ENCODE results near the gene CTSF. TPM values are rescaled to one million over a fixed set of nuclear protein-coding genes. Genes with fewer than 3 reads are reported as not detected.
A peak's percentile ranks its signal among the peaks of the same experiment; 100 is the strongest.

Gene CTSF
- total and polyA plus RNA-seq, 2 of the 13 experiments (the other 11 are each of a cell fraction or from before 2014, with no cell fraction given), result not detected

DNA sequence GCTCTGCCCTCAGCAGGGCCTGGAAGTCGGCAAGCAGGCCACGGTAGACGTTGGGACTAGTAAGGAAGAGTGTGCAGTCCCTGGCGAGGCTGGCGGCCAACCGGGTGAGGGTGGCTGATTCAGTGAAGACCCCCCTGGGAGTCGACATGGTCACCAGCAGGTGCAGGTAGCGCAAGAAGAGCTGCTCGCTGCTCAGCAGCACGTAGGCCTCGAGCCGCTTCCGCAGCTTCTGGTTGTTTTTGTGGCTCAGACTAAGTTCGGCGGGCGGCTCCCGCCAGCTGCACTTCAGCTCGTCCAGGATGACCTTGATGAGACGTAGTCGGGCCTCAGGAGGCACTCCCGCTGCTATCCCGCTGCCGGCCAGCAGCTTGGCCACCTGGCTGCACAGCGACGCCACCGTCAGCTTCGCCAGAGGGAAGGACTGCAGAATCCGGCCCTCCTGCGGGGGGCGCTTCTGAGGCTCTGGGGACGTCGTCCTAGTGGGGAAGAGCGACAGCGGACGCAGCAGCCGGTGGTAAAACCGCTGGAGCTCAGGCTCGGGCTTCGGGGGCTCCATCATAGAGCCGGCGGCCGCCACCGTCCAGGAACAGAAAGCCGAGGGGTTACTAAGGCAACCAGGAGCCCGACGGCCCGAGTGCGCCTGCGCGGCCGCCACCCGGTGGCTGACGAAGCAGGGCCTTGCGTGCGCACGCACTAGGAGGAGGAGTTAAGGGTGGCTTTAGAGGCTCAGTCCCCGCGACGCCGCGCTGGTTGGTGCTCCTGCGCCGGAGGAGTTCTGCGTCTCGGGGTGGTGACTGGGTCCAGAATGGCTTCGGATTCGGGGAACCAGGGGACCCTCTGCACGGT lies 24.3 kb upstream of the CTSF start, which contains the start of the genes CCDC87 and CCS (continued):
- TF ChIP-seq, protein P1, sequence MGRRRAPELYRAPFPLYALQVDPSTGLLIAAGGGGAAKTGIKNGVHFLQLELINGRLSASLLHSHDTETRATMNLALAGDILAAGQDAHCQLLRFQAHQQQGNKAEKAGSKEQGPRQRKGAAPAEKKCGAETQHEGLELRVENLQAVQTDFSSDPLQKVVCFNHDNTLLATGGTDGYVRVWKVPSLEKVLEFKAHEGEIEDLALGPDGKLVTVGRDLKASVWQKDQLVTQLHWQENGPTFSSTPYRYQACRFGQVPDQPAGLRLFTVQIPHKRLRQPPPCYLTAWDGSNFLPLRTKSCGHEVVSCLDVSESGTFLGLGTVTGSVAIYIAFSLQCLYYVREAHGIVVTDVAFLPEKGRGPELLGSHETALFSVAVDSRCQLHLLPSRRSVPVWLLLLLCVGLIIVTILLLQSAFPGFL (CRISPR knock-in tag; IDR thresholded peaks at IDR 0.05), result no peak
- TF ChIP-seq ZNF367 (CRISPR knock-in tag; IDR thresholded peaks at IDR 0.05; ENCODE audit: borderline replicate concordance) (no peak), SNRNP70 (IDR thresholded peaks at IDR 0.05; ENCODE audit: low read depth, low read length) (no peak), ZBTB20 (CRISPR knock-in tag; IDR thresholded peaks at IDR 0.05; ENCODE audit: borderline replicate concordance, low read depth) (0 out of 2 replicates have a peak, but pooled peaks have one; percentile 2), NR2C2 (CRISPR knock-in tag; IDR thresholded peaks at IDR 0.05; ENCODE audit: borderline replicate concordance) (no peak), ZNF652 (CRISPR knock-in tag; IDR thresholded peaks at IDR 0.05; ENCODE audit: borderline replicate concordance, low read depth) (no peak), CHD4 (IDR thresholded peaks at IDR 0.05; ENCODE audit: borderline replicate concordance, low read length) (no peak; the same call in 1 of the 2 replicates), HHEX (CRISPR knock-in tag; IDR thresholded peaks at IDR 0.05) (no peak), HCFC1 (IDR thresholded peaks at IDR 0.05; ENCODE audit: low read depth, low read length) (no peak), GABPA (IDR thresholded peaks at IDR 0.05; ENCODE audit: low read depth, low read length) (no peak), GABPA (CRISPR knock-in tag; IDR thresholded peaks at IDR 0.05; ENCODE audit: low read depth) (peak; percentile 29; the same call in 1 of the 2 replicates), ZFP36 (IDR thresholded peaks at IDR 0.05; ENCODE audit: borderline replicate concordance, low read depth, low read length, partially characterized antibody) (no peak), MTA3 (CRISPR knock-in tag; IDR thresholded peaks at IDR 0.05) (no peak), CCAR2 (optimal IDR thresholded peaks at IDR 0.05; ENCODE audit: low read depth, low read length) (no peak), HOXA7 (CRISPR knock-in tag; IDR thresholded peaks at IDR 0.05) (no peak), ZNF180 (CRISPR knock-in tag; IDR thresholded peaks at IDR 0.05; ENCODE audit: borderline replicate concordance, low read depth) (no peak), HIVEP1 (CRISPR knock-in tag; IDR thresholded peaks at IDR 0.05) (no peak; the same call in 1 of the 2 replicates), SP140L (CRISPR knock-in tag; IDR thresholded peaks at IDR 0.05; ENCODE audit: borderline replicate concordance) (peak; percentile 34; the same call in 1 of the 2 replicates), LCORL (IDR thresholded peaks at IDR 0.05) (no peak), LCORL (CRISPR knock-in tag; IDR thresholded peaks at IDR 0.05) (0 out of 2 replicates have a peak, but pooled peaks have one; percentile 46), EP300 (IDR thresholded peaks at IDR 0.05; ENCODE audit: low read depth in 2 of 2, low read length in 2 of 2) (no peak), EP300 (CRISPR knock-in tag; IDR thresholded peaks at IDR 0.05; ENCODE audit: borderline replicate concordance) (peak; percentile 42)
- TF ChIP-seq, protein P2, sequence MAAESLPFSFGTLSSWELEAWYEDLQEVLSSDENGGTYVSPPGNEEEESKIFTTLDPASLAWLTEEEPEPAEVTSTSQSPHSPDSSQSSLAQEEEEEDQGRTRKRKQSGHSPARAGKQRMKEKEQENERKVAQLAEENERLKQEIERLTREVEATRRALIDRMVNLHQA (CRISPR knock-in tag; IDR thresholded peaks at IDR 0.05), result no peak
- TF ChIP-seq, protein P3, sequence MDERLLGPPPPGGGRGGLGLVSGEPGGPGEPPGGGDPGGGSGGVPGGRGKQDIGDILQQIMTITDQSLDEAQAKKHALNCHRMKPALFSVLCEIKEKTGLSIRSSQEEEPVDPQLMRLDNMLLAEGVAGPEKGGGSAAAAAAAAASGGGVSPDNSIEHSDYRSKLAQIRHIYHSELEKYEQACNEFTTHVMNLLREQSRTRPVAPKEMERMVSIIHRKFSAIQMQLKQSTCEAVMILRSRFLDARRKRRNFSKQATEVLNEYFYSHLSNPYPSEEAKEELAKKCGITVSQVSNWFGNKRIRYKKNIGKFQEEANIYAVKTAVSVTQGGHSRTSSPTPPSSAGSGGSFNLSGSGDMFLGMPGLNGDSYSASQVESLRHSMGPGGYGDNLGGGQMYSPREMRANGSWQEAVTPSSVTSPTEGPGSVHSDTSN (CRISPR knock-in tag; IDR thresholded peaks at IDR 0.05), result no peak
- TF ChIP-seq, protein P4, sequence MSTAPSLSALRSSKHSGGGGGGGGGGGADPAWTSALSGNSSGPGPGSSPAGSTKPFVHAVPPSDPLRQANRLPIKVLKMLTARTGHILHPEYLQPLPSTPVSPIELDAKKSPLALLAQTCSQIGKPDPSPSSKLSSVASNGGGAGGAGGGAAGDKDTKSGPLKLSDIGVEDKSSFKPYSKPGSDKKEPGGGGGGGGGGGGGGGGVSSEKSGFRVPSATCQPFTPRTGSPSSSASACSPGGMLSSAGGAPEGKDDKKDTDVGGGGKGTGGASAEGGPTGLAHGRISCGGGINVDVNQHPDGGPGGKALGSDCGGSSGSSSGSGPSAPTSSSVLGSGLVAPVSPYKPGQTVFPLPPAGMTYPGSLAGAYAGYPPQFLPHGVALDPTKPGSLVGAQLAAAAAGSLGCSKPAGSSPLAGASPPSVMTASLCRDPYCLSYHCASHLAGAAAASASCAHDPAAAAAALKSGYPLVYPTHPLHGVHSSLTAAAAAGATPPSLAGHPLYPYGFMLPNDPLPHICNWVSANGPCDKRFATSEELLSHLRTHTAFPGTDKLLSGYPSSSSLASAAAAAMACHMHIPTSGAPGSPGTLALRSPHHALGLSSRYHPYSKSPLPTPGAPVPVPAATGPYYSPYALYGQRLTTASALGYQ (CRISPR knock-in tag; IDR thresholded peaks at IDR 0.05), result peak; percentile 60; the same call in 1 of the 2 replicates
- TF ChIP-seq, protein P5, sequence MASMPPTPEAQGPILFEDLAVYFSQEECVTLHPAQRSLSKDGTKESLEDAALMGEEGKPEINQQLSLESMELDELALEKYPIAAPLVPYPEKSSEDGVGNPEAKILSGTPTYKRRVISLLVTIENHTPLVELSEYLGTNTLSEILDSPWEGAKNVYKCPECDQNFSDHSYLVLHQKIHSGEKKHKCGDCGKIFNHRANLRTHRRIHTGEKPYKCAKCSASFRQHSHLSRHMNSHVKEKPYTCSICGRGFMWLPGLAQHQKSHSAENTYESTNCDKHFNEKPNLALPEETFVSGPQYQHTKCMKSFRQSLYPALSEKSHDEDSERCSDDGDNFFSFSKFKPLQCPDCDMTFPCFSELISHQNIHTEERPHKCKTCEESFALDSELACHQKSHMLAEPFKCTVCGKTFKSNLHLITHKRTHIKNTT (CRISPR knock-in tag; IDR thresholded peaks at IDR 0.05), result no peak
